Stromal cell of bone marrow (primary cell): ENCODE measurements around the gene AMACR.
"Not testable (repeated sequence)": the region's sequence is repeated elsewhere in the genome, so short reads cannot be mapped to it uniquely, and the experiment has no call there.

Source experiments
- DNase-seq: peaks from one replicate; pipeline ENCODE4 v3.0.0-alpha.2; 2012; ENCODE audit warnings: low read depth

Gene AMACR

DNA sequence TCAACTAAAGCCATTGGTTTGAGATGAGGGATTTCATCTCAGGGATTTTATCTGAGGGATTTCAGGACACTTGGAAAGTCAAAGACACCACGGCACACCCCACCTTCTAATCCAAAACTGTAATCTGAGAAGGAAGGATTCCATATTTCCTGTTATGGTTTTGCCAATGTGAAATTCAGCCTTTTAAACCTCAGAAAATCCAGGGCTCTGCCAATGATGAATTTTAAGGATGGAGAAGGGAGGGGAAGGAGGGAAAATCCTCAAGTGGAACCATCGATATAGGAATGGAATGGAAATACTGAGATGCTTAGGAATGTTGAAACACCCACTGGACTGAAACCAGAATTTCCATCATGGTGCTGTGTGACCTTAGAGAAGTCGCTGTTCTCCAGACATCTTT, 29.9 kb upstream of the AMACR start:
- DNase-seq: no peak

DNA sequence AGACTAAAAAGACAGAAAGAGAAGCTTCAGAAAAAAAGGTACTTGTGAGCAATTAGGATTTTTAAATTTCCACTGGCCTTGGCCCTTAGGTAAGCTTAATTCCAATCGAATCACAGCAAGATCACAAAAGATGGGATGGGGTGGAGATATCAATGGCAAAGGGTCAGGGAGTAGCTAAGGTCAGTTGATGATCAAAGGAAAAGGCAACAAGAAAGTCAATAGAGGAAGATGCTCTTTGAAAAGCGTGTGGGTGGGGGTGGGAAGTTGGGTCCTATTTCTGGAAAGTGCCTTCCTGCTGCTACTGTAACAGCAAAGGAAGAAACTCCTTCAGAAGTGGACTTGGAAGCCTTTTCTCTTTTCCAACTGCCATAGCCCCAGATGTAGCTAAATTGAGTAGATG, 27.9 kb upstream of the AMACR start:
- no peak for DNase-seq

DNA sequence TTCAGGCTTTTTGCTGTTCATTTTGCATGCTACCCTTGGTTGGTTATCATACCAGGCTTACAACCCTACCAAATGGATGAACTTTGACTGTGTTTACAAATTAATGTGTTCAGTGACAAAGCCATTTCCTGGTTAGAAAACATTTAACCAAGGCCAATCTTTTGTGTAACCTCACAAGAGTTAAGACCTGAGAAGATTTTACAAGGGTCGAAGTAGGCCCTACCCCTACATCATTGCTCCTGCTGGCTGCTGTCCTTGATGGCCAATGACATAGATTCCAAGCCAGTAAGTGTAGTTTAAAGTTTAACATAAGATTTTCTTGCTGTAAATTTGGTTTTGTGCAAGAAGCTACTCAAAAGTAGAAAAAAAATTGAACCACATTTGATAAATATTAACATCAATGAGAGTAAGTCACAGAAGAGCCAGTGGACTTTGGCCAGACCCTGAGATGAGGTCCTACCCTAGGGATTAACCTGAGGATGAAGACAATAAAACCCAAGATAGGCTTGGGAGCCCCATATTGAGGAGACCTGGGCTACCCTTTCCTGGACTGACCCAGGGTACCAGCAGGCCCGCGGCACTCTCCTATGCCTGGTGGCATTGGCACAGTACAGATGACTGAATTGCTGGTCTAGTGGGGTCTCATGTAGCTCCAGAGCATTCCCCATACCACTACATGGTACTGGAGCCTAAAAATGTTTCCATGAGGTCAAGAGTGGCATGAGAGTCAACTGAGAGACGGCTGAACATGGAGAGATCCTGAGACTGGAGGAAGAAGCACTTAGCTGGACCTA, 26.9 kb upstream of the AMACR start:
- no peak for DNase-seq

GRCh38 chr5:34031966-34032365, 24.1 kb upstream of the AMACR start:
- no peak for DNase-seq

GRCh38 chr5:34031117-34031516, 23.3 kb upstream of the AMACR start:
- no peak for DNase-seq

DNA sequence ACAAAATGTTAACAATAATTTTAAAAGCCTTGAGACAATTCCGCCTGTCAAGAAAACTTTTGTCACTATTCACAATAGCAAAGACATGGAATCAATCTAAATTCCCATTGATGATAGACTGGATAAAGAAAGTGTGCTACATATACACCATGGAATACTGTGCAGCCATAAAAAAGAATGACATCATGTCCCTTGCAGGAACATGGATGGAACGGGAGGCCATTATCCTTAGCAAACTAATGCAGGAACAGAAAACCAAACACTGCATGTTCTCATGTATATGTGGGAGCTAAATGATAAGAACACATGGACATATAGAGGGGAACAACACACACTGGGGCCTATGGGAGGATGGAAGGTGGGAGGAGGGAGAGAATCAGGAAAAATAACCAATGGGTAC, 22.7 kb upstream of the AMACR start:
- DNase-seq: not testable (repeated sequence)

DNA sequence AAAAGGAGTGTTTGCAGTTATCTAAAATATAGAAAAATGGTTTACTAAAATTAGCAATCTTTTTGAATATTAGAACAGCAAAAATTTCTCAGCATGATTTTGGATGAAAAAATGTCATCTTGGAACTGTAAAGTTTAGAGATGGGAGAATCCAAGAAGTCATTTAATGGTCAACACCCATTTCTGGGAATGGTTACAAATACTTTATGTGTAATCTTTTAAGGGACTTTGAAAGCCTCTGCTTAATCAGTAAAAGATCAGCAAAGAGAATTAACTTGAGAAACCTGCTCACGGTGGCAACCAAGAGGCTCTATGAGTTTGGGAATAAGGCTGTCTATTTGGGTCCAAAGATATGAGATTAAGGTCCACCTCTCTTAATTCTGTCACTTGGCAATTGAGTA, 22.2 kb upstream of the AMACR start:
- no peak for DNase-seq

DNA sequence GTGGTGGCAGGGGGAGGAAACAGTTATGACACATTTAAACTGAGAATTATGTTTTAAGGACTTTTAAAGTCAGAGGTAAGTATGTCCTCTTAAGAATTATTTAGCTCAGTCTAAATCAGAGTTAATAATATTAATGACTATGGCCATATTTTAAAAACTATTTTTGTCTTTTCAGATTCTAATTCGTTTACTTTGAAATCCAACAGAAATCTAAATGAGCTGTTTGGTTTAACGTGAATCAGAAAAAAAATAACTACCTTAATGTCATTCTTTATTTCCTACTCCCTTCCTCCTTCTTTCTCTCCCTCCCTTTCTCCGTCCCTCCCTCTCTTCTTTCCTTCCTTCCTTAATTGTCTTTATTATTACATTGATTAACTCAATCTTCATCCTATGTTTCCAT, 20.5 kb upstream of the AMACR start:
- DNase-seq: no peak

- DNase-seq: no peak
Measured at GRCh38 chr5:34026089-34026761, 18.4 kb upstream of the AMACR start.

DNA sequence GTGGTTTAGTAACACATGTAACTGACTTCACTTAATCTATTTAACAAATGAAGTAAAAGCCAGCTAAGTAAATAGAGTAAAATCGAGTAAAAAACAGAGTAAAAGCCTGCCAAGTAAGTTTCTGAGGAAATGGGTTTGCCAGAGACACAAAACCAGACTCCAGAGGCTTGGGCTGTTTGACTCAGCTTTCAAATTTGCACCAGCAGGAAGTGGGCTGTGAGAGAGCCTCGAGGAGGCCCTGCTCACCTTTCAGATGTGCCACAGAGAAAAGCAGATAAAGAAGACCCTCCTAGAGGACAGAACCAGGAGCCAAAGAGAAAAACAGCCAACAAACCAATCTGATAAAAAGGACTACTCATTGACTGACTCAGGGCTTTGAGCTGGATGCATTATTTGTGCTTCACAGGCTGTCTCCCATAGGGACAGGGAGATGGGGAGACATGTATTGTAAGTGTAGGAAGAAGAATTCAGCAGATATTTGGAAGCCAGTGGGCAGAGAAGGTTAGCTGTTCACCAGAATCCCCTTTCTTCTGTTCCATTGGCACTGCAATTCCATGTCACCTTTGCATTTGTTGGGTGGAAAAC, 14.4 kb upstream of the AMACR start:
- no peak for DNase-seq

GRCh38 chr5:34021334-34021733, 13.5 kb upstream of the AMACR start:
- DNase-seq: no peak

DNA sequence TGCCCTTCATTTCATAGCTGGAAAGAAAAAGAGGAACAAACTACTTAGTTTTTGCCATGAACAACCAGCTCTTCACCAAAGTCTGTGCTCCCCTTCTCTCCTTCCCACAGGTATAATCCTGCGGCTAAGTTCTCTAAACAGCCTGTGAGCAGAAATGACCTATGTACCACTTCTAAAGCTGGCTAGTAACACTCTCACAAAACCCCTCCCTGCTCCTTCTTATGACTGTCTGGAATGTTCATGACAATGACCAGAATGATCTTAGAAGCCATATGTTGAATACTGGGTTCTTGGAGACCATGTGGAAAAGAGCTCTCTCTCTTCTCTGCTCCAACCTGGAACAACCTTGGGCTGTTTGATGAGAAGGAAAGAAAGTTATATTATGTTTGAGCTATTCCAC, 12.9 kb upstream of the AMACR start:
- no peak for DNase-seq

DNA sequence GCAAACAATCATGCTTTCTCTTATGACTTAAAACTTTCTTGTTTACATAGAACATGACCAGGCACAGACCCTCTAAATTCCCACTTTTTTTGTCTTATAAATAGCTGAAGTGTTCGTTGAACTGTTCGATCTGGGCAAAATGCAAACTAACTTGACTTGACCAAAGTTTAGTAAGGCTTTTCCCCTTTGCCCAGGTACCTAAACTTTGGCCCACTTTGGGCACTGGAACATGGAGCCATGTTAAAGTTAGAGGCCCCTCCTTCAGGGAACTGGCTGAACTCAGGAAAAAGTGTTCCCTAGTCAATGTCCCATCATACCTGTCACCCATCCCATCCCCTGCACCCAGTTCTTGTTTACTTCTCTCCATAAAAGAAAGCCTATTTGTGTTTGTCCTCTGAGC, 9.4 kb upstream of the AMACR start:
- DNase-seq: no peak

DNA sequence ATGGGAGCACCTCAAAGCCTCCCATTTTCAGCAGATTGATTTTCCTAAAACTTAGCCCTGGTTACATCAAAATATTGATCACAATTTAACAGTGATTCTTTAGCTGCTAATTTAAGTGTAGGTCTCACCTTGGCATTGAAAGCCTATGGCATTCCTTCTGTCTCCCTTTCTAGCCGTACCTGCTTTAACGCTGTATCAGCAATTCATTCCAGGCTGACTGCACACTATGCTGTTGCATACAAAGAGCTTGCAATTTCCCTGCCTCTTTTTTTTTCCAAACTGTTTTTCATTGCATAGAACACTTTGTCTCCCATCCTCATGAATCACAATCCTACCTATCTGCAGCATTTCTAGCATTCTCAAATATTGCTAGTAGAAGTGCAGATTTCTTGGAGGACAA, 8.9 kb upstream of the AMACR start:
- no peak for DNase-seq

DNA sequence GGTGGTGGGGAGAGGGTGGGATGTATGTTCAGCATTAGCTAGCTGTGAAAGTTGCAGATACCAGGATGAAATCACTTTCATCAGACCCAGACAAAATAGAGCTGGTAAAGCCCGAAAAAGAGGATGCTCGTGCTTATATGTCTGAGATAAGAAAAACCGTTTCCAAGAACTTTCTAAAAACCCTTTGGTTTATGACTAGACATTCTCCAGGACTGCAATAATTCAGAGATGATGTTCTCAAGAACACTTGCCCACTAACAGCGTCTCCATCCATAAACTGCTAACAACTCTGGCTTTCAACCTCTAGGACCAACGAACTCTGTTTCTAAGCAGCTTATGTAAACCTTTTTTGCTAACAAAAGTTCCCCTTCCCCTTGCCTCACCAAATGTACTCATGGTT, 8.4 kb upstream of the AMACR start:
- no peak for DNase-seq

- no peak for DNase-seq
Measured at GRCh38 chr5:34015120-34015822, 7.4 kb upstream of the AMACR start.

- DNase-seq: no peak
Measured at GRCh38 chr5:34014626-34015025, 6.8 kb upstream of the AMACR start.

DNA sequence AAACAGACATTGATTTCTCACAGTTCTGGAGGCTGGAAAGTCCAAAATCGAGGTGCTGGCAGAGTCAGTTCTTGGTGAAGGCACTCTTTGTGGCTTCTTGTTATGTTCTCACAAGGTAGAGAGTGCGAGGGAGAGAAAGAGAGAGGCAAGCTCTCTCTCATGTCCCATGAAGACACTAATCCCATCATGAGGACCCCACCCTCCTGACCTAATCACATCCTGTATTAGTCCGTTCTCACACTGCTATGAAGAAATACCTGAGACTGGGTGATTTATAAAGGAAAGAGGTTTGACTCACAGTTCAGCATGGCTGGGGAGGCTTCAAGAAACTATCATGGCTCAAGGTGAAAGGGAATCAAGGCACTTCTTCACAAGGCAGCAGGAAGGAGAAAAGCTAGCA, 5.7 kb upstream of the AMACR start:
- DNase-seq: no peak

DNA sequence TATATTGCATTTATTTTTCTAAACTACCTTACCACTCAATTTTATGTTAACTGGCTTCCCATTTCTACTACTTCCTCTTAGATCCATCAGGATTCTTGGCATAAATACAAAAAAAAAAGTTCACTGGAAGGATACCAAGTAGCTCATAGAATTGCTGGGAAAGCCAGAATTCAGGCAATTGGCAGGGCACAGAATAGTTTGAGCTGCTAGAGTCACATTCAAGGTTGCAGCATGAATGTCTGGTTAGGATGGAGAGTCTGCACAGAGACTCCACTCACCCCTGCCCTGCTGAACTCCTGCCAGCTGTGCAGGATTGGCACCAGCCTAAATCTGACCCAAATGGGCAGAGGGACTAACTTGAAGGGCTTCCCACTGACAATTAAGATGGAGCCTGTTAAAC, 4.9 kb upstream of the AMACR start:
- peak; percentile 73 for DNase-seq

DNA sequence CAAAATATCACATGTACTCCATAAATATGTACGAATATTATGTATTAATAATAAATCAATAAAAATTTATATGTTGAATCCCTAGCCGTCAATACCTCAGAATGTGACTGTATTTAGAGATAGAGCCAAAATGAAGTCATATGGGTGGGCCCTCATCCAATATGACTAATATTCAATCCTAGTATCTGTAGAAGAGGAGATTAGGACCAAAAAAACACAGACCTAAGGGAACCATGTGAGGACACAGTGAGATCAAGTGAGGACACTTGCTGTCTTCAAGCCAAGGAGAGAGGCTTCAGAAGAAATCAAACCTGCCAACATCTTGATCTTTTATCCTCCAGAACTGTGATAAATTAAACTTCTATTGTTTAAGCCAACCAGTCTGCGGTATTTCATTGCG, 3.7 kb upstream of the AMACR start:
- DNase-seq: peak; percentile 25

GRCh38 chr5:34010146-34010545, 2.3 kb upstream of the AMACR start:
- DNase-seq: not testable (repeated sequence)

DNA sequence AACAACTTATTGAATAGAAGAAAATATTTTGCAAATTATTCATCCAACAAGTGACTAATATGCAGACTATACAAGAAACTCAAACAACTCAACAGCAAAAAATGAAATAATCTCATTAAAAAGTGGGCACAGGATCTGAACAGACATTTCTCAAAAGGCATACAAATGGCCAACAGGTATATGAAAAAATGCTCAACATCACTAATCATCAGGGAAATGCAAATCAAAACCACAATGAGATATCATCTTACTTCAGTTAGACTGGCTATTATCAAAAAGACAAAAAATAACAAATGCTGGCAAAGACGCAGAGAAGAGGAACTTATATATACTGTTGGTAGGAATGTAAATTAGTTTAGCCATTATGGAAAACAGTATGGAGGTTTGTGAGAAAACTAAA, 1.8 kb upstream of the AMACR start:
- no peak for DNase-seq

DNA sequence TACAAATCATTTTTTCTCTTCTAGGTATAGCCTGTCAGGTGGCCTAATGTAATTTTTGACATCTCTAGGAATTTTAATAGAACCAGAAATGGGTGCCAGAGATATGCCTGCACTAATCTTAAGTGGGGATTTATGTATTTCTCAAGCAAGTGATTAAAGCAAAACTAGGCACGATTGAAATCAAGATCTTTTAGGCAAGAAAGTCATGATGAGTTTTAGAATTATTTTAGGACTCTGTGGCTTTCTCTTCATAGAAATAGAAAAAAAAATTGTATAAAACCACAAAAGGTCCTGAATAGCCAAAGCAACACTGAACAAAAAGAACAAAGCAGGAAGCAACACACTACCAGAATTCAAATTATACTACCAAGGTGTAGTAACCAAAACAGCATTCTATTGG, 952 bp upstream of the AMACR start:
- no peak for DNase-seq
